Esophagus squamous epithelium (tissue), 5 donors: ENCODE measurements around the gene KCNK1. TPM values are rescaled to one million over a fixed set of nuclear protein-coding genes. Genes with fewer than 3 reads are reported as not detected.

Experiments
- DNase-seq: peaks from one replicate; lab custom pipeline; 2025; lab: John Stamatoyannopoulos, UW
- H3K27ac ChIP-seq, 4 donors: fragments of 200-600 bp; sonication (generic); one replicate each; pipeline ENCODE4 v1.5.1; 2016 to 2019; ENCODE audit warnings: mild to moderate bottlenecking in 1 of 4
- H3K27me3 ChIP-seq, 4 donors: fragments of 200-600 bp; sonication (generic); 1 replicate in 3 of 4; 2 replicates in 1 of 4; pipeline versions ENCODE4 v1.5.1 to v1.6.0; 2017 to 2021; ENCODE audit warnings: antibody characterized with exemption in 1 of 4
- H3K36me3 ChIP-seq, 3 donors: fragments of 200-600 bp; sonication (generic); one replicate each; pipeline ENCODE4 v1.5.1; 2016 to 2019
- H3K4me1 ChIP-seq, 3 donors: fragments of 200-600 bp; sonication (generic); one replicate each; pipeline ENCODE4 v1.5.1; 2017 to 2019
- H3K4me3 ChIP-seq, 4 donors: fragments of 200-600 bp; sonication (generic); 1 replicate in 3 of 4; 2 replicates in 1 of 4; pipeline ENCODE4 v1.5.1; 2016 to 2019; ENCODE audit warnings: mild to moderate bottlenecking in 2 of 4, moderate library complexity in 1 of 4
- H3K9me3 ChIP-seq, 3 donors: fragments of 200-600 bp; sonication (generic); one replicate each; pipeline ENCODE4 v1.5.1; 2016 to 2019
- CTCF ChIP-seq, 6 experiments: fragments of 450-650 bp in 4 of 6; fragments of 200-600 bp in 2 of 6; sonication (generic) in 2 of 6; IDR thresholded peaks; one replicate each; pipeline ENCODE4 v1.5.1; 2016 to 2019; ENCODE audit warnings: antibody characterized with exemption in 6 of 6, mild to moderate bottlenecking in 4 of 6, moderate library complexity in 4 of 6
- POLR2A ChIP-seq, 4 donors: fragments of 450-650 bp; IDR thresholded peaks; one replicate each; pipeline ENCODE4 v1.6.1; 2017; ENCODE audit warnings: antibody characterized with exemption in 4 of 4, mild to moderate bottlenecking in 4 of 4, moderate library complexity in 3 of 4
- WGBS, 2 donors: methylation state at CpG; one replicate each; pipeline ENCODE4 v1.1.5; 2018; 5-methylcytosine and 5-hydroxymethylcytosine counted together
- intact Hi-C: fragments of 100-400 bp; cut with DNase I; formaldehyde crosslinking; loops from one replicate; pipeline ENCODE4 v1.15.0; 2022
- total RNA-seq, 4 donors: library from RNA; depleted of rRNA; stranded (reverse); fragments of >200 nt; gene quantifications; one replicate each; pipeline ENCODE4 v1.1.0, GENCODE V29; 2016
- donor health status: DM: yes; HTN: yes; CAD: no.

KCNK1 gene
- total RNA-seq, 4 donors from 2014 or later, result 11.2 to 25.7 (median 16.7) TPM

GRCh38 chr1:233673947-233674431 is 60.1 kb downstream of the KCNK1 start:
- no peak for DNase-seq
- TF ChIP-seq CTCF (IDR thresholded peaks at IDR 0.05) (no peak), POLR2A (IDR thresholded peaks at IDR 0.05) (no peak)
- intact Hi-C loops, result no loop called here
- Histone ChIP-seq H3K4me3 (no peak overlapping the region), H3K27ac (no peak overlapping the region), H3K36me3 (peaks cover 0 to 14% (median 0%) of the 10 kb centered on the region in 3 donors), H3K4me1 (peaks cover 0 to 3% (median 0%) of the 10 kb centered on the region in 3 donors), H3K9me3 (no peaks in the 10 kb centered on the region), H3K27me3 (no peaks in the 10 kb centered on the region)
- WGBS, 2 donors, result 82 to 83% methylated on average over 5 of the region's 5 CpGs

DNA sequence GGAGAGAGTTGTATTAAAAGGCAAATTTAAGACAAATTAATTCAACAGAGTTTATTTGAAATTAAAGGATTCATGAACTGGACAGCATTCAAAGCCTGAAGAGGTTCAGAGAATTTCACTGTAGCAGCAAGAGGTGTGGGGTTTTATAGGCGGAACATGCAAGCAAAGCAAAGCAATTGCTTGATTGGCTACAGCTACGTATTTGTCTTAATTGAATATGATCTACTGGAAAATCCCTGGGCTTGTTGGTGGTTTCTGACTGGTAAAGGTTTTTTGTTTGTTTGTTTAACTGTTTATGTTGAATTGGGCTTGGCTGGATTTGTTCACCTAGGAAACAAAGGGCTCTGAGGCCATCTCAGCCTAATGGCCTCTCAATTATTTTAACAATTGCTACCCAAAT is 61.5 kb downstream of the KCNK1 start:
- H3K9me3 ChIP-seq, result no peaks in the 10 kb centered on the region
- H3K4me3 ChIP-seq, result no peak overlapping the region
- H3K27me3 ChIP-seq, result no peaks in the 10 kb centered on the region
- 84 to 88% methylated on average over 2 of the region's 2 CpGs for WGBS, 2 donors
- DNase-seq, result no peak
- TF ChIP-seq CTCF (IDR thresholded peaks at IDR 0.05) (no peak), POLR2A (IDR thresholded peaks at IDR 0.05) (no peak)
- H3K27ac ChIP-seq, result no peak overlapping the region
- intact Hi-C loops, result no loop called here
- no peaks in the 10 kb centered on the region for H3K4me1 ChIP-seq
- peaks cover 0 to 14% (median 0%) of the 10 kb centered on the region in 3 donors for H3K36me3 ChIP-seq

GRCh38 chr1:233675893-233676292 is 62.0 kb downstream of the KCNK1 start:
- H3K4me1 ChIP-seq, result no peaks in the 10 kb centered on the region
- no peak for TF ChIP-seq POLR2A (IDR thresholded peaks at IDR 0.05)
- TF ChIP-seq CTCF (IDR thresholded peaks at IDR 0.05), result no peak
- 88 to 91% methylated on average over 4 of the region's 4 CpGs for WGBS, 2 donors
- no peak overlapping the region for H3K27ac ChIP-seq
- H3K36me3 ChIP-seq, result peaks cover 0 to 14% (median 0%) of the 10 kb centered on the region in 3 donors
- H3K27me3 ChIP-seq, result no peaks in the 10 kb centered on the region
- no peak for DNase-seq
- H3K4me3 ChIP-seq, result no peak overlapping the region
- intact Hi-C loops, result no loop called here
- no peaks in the 10 kb centered on the region for H3K9me3 ChIP-seq

- no peaks in the 10 kb centered on the region for H3K9me3 ChIP-seq
These were observed 63.9 kb downstream of the KCNK1 start for GRCh38 chr1:233677690-233678354.

More at GRCh38 chr1:233677690-233678354, 63.9 kb downstream of the KCNK1 start:
- no peaks in the 10 kb centered on the region for H3K27me3 ChIP-seq
- no peak overlapping the region for H3K4me3 ChIP-seq
- no peak overlapping the region for H3K27ac ChIP-seq
- no peak for DNase-seq
- WGBS, 2 donors, result 85 to 95% methylated on average over 6 to 7 of the region's 7 CpGs
- peaks cover 0 to 5% (median 0%) of the 10 kb centered on the region in 3 donors for H3K36me3 ChIP-seq
- intact Hi-C loops, result no loop called here
- H3K4me1 ChIP-seq, result no peaks in the 10 kb centered on the region
- TF ChIP-seq CTCF (IDR thresholded peaks at IDR 0.05), result no peak
- no peak for TF ChIP-seq POLR2A (IDR thresholded peaks at IDR 0.05)
